Heart left ventricle (tissue), 16 donors: ENCODE measurements around the gene SMCO4. TPM values are rescaled to one million over a fixed set of nuclear protein-coding genes. Genes with fewer than 3 reads are reported as not detected.
A peak's percentile ranks its signal among the peaks of the same experiment; 100 is the strongest.

Source experiments
- ATAC-seq, 4 donors: fragments of 200-7000 bp; cut with Tn5 transposase; one replicate each; pipeline ENCODE4 v1.9.1; 2020 to 2022; ENCODE audit warnings: moderate library complexity in 4 of 4, mild to moderate bottlenecking in 3 of 4, moderate number of reproducible peaks in 1 of 4
- DNase-seq, 5 donors: peaks; one replicate each; pipeline ENCODE4 v3.0.0-alpha.2; 2020
- H3K27ac ChIP-seq, 12 donors: fragments of 200-600 bp; sonication (generic) in 4 of 12; one replicate each; pipeline versions ENCODE4 v1.5.0 to v1.8.0; 2016 to 2022; ENCODE audit warnings: mild to moderate bottlenecking in 2 of 12
- H3K27me3 ChIP-seq, 9 donors: fragments of 200-600 bp; sonication (generic) in 2 of 9; one replicate each; pipeline versions ENCODE4 v1.5.1 to v1.8.0; 2016 to 2022; ENCODE audit warnings: mild to moderate bottlenecking in 3 of 9
- H3K36me3 ChIP-seq, 9 donors: fragments of 200-600 bp; sonication (generic) in 2 of 9; one replicate each; pipeline versions ENCODE4 v1.5.0 to v1.8.0; 2018 to 2022; ENCODE audit warnings: mild to moderate bottlenecking in 2 of 9
- H3K4me1 ChIP-seq, 12 donors: fragments of 200-600 bp; sonication (generic) in 4 of 12; one replicate each; pipeline versions ENCODE4 v1.5.0 to v1.8.0; 2016 to 2022; ENCODE audit warnings: mild to moderate bottlenecking in 3 of 12
- H3K4me3 ChIP-seq, 12 donors: fragments of 200-600 bp; sonication (generic) in 4 of 12; one replicate each; pipeline versions ENCODE4 v1.5.0 to v1.8.0; 2017 to 2022; ENCODE audit warnings: mild to moderate bottlenecking in 9 of 12, moderate library complexity in 4 of 12
- H3K9me3 ChIP-seq, 12 donors: fragments of 200-600 bp; sonication (generic) in 4 of 12; one replicate each; pipeline versions ENCODE4 v1.5.0 to v1.8.0; 2016 to 2022; ENCODE audit warnings: mild to moderate bottlenecking in 1 of 12
- POLR2A ChIP-seq, 2 donors: fragments of 450-650 bp; IDR thresholded peaks; one replicate each; pipeline ENCODE4 v1.6.1; 2017; ENCODE audit warnings: antibody characterized with exemption in 2 of 2, mild to moderate bottlenecking in 2 of 2, moderate library complexity in 2 of 2
- WGBS, 4 donors: extraction: QIAGEN DNeasy Blood & Tissue Kit in 2 of 4; methylation state at CpG; one replicate each; pipeline versions ENCODE4 v1.1.5 to v1.1.7; 2013 to 2018; 5-methylcytosine and 5-hydroxymethylcytosine counted together
- intact Hi-C, 10 donors: fragments of 100-400 bp; cut with DNase I; formaldehyde crosslinking; loops; one replicate each; pipeline versions ENCODE4 v1.11.1 to v1.14.2; 2022
- long read RNA-seq, 3 donors: library from polyadenylated mRNA; unstranded; transcript quantifications; one replicate each; pipeline ENCODE4 v2.0.0, GENCODE V29; 2020 to 2021
- polyA plus RNA-seq, 2 donors: library from polyadenylated mRNA; stranded (reverse); fragments of 200-250 nt; gene quantifications; one replicate each; pipeline ENCODE4 v1.2.3, GENCODE V29; 2013
- total RNA-seq, 9 donors: library from RNA; depleted of rRNA in 2 of 9; stranded (reverse); fragments of >200 nt in 2 of 9; fragmentation: NEBNext Ultra II Directional in 3 of 9; extraction: Animal tissue kit (Norgen Biotek cat#: 25700) in 3 of 9; gene quantifications; one replicate each; pipeline versions ENCODE4 v1.1.0 to v1.2.4, GENCODE V29; 2016 to 2023
- TF ChIP-seq, protein P1 (sequence below), 12 donors: fragments of 200-600 bp; sonication (generic) in 4 of 12; IDR thresholded peaks; one replicate each; pipeline versions ENCODE4 v1.5.0 to v1.8.0; 2018 to 2022; ENCODE audit warnings: antibody characterized with exemption in 12 of 12, mild to moderate bottlenecking in 5 of 12
- donor health status: ischemic (EF 13 %, LVEDD 7.1; RV severe dilation, severe dysfunction).
- donor health status: healthy with polysubstance abuse.
- donor health status: DM: no; HTN: yes; CAD: no.
- donor health status: DM: no; HTN: no; CAD: no.
- donor health status: ischemic (EF 25% LVEDD 6.9; RV normal size, moderate dysfunction).
- donor health status: ischemic (EF 25% LVEDD 5.7; RV mildly dilated, moderate dysfunction).
- donor health status: healthy.
- donor health status: DM: yes; HTN: yes; CAD: no.
- donor health status: ischemic (EF 35%, LVEDD 5.7; RV mildly dilated, moderate dysfunction).
- donor health status: nonischemic (EF 11% LVEDD 7.7; RV severe dilation, severe dysfunction).
- donor health status: DM: yes; HTN: yes; CAD: no.
- donor health status: PGD.
- donor health status: ischemic (EF 29% LVEDD 5.4; RV normal size, mild dysfunction).
- donor health status: nonischemic (EF 23%, LVEDD 6.1; RV moderate dilation, normal function).

SMCO4 gene, protein sequence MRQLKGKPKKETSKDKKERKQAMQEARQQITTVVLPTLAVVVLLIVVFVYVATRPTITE
- total RNA-seq = 10 to 100 TPM; 28.5 to 71.7 (median 52.5) TPM
- 10 to 100 TPM; 39.7 to 81.4 TPM for polyA plus RNA-seq
- long read RNA-seq, donor 1, transcript SMCO4-201 (3 exons, 1,104 nt) = major isoform, 37 of 57 reads
- long read RNA-seq, donor 1, partial matches to known transcripts = 0 of 57 reads
- long read RNA-seq, donor 1, other reads (novel, unspliced or antisense) = 19 of 57 reads
- long read RNA-seq, donor 2, transcript SMCO4-201 (3 exons, 1,104 nt) = major isoform, 27 of 38 reads
- long read RNA-seq, donor 2, partial matches to known transcripts = 0 of 38 reads
- long read RNA-seq, donor 2, other reads (novel, unspliced or antisense) = 10 of 38 reads
- long read RNA-seq, donor 3, transcript SMCO4-201 (3 exons, 1,104 nt) = major isoform, 30 of 44 reads
- long read RNA-seq, donor 3, partial matches to known transcripts = 0 of 44 reads
- long read RNA-seq, donor 3, other reads (novel, unspliced or antisense) = 14 of 44 reads

- ATAC-seq = peak; percentile 77 to 92 (median 92)
- Histone ChIP-seq H3K4me1 (peaks cover 0 to 45% (median 28%) of the 10 kb centered on the region in 12 donors), H3K36me3 (no peaks in the 10 kb centered on the region), H3K27ac (peak within 1 kb of the TSS; percentile 69 to 96 (median 88)), H3K4me3 (peak within 1 kb of the TSS; percentile 71 to 99 (median 84)), H3K9me3 (no peaks in the 10 kb centered on the region), H3K27me3 (no peaks in the 10 kb centered on the region)
- 4 to 12% (median 6%) methylated on average over 22 to 59 of the region's 59 CpGs for WGBS, 4 donors
- intact Hi-C loops = loop anchor here (1.0 to 10.0 kb wide), 12 partner anchors 61 to 599 kb away; no protein-coding TSS in a partner anchor
- peak; percentile 87 to 93 (median 89) for DNase-seq
- TF ChIP-seq, protein P1, sequence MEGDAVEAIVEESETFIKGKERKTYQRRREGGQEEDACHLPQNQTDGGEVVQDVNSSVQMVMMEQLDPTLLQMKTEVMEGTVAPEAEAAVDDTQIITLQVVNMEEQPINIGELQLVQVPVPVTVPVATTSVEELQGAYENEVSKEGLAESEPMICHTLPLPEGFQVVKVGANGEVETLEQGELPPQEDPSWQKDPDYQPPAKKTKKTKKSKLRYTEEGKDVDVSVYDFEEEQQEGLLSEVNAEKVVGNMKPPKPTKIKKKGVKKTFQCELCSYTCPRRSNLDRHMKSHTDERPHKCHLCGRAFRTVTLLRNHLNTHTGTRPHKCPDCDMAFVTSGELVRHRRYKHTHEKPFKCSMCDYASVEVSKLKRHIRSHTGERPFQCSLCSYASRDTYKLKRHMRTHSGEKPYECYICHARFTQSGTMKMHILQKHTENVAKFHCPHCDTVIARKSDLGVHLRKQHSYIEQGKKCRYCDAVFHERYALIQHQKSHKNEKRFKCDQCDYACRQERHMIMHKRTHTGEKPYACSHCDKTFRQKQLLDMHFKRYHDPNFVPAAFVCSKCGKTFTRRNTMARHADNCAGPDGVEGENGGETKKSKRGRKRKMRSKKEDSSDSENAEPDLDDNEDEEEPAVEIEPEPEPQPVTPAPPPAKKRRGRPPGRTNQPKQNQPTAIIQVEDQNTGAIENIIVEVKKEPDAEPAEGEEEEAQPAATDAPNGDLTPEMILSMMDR (IDR thresholded peaks at IDR 0.05) = peak; percentile 66 to 94 (median 80)
- no peak for TF ChIP-seq POLR2A (IDR thresholded peaks at IDR 0.05)
Measured at GRCh38 chr11:93543292-93543977, at the start of gene SMCO4. Gene SMCO4, minus strand, starts transcription at chr11:93543391. Its CDS starts 64,202 bp downstream, at chr11:93479189.

DNA sequence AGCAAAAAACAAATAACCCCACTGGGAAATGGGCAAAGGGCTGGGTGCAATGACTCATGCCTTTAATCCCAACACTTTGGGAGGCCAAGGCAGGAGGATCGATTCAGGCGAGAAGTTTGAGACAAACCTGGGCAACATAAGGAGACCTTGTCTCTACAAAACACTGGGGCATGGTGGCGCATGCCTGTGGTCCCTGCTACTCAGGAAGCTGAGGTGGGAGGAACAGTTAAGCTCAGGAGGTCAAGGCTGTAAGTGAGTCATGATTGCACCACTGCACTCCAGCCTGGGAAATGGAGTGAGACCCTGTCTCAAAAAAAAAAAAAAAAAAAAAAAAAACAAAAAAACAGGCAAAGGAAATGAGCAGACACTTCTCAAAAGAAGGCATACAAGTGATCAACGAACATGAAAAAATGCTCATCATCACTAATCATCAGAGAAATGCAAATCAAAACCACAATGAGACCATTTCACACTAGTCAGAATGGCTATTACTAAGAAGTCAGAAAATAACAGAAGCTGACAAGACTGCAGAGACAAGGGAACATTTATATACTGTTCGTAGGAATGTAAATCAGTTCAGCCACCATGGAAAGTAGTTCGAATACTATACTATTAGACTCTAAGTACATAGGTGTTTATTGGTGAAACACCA, 48.2 kb upstream of the SMCO4 start:
- no peak overlapping the region for H3K4me3 ChIP-seq
- intact Hi-C loops = no loop called here
- H3K4me1 ChIP-seq = no peaks in the 10 kb centered on the region
- 76 to 87% (median 85%) methylated on average over 6 of the region's 6 CpGs for WGBS, 4 donors
- DNase-seq (no peak), ATAC-seq (no peak)
- no peak for TF ChIP-seq POLR2A (IDR thresholded peaks at IDR 0.05)
- TF ChIP-seq, protein P1 (IDR thresholded peaks at IDR 0.05) = no peak
- H3K27ac ChIP-seq = no peak overlapping the region
- no peaks in the 10 kb centered on the region for H3K36me3 ChIP-seq
- H3K9me3 ChIP-seq = no peaks in the 10 kb centered on the region
- H3K27me3 ChIP-seq = no peaks in the 10 kb centered on the region

DNA sequence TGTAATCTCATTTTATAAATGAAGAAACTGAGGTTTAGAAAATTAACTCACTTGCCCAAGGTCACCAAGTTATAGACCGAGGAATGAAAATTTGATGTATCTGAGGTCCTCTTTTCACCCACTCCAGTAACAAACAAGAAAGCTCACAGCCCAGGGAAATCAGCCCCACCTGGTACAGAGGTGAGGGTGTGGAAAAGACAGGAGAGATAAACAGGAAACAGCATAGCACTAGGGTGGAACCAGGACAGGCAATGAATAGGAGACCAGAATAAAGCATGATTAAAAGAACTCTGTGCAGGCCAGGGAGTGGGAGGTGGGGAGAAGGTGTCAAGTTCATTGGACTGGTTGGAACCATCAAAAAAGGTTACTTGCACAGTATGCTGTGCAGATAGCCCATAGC, 46.2 kb upstream of the SMCO4 start:
- Histone ChIP-seq H3K4me3 (no peak overlapping the region), H3K27ac (no peak overlapping the region), H3K27me3 (peaks cover 0 to 4% (median 0%) of the 10 kb centered on the region in 9 donors), H3K9me3 (no peaks in the 10 kb centered on the region), H3K36me3 (no peaks in the 10 kb centered on the region), H3K4me1 (no peaks in the 10 kb centered on the region)
- intact Hi-C loops = no loop called here
- 90 to 100% (median 96%) methylated on average over 1 of the region's 1 CpG for WGBS, 4 donors
- TF ChIP-seq, protein P1 (IDR thresholded peaks at IDR 0.05) = no peak
- no peak for TF ChIP-seq POLR2A (IDR thresholded peaks at IDR 0.05)
- ATAC-seq = no peak
- DNase-seq = no peak
